Measurements from ENCODE around the gene SSH2. TPM values are rescaled to one million over a fixed set of nuclear protein-coding genes. Genes with fewer than 3 reads are reported as not detected.

The SSH2 gene
- total and polyA plus RNA-seq, 2 of the 13 experiments (the other 11 are each of a cell fraction or from before 2014, with no cell fraction given): 6.0 to 6.4 TPM

GRCh38 chr17:29607557-29608195 is 322.4 kb downstream of the SSH2 start:
- Histone ChIP-seq H4K20me1 (ENCODE audit: insufficient read depth, low read length) (no peaks in the 10 kb centered on the region), H3K79me2 (ENCODE audit: insufficient read depth, low read length) (no peaks in the 10 kb centered on the region), H3K4me2 (ENCODE audit: low read depth, low read length) (no peak overlapping the region), H3K27me3 (ENCODE audit: control insufficient read depth in 1 of 2, insufficient read depth in 2 of 2, low read length in 2 of 2) (peaks cover 4 to 6% of the 10 kb centered on the region in 2 experiments; a peak in 2 of 5 replicates), H3K36me3 (replicated peaks in 1 of 2; ENCODE audit: control insufficient read depth in 1 of 2, insufficient read depth in 2 of 2, low read length in 2 of 2) (no peaks in the 10 kb centered on the region), H3K4me3 (replicated peaks in 1 of 3; ENCODE audit: insufficient read depth in 1 of 3, low read depth in 2 of 3, low read length in 3 of 3) (no peak overlapping the region), H3K9me3 (ENCODE audit: low read length) (no peaks in the 10 kb centered on the region), H3K9ac (ENCODE audit: insufficient read depth, low read depth, low read length) (no peak overlapping the region), H2AFZ (ENCODE audit: low read length) (no peak overlapping the region), H3K4me1 (ENCODE audit: insufficient read depth, low read length) (0 out of 2 replicates have a peak, but pooled peaks cover 7% of the 10 kb centered on the region), H3K27ac (ENCODE audit: extremely low read length, insufficient read depth, low read length) (no peak overlapping the region)
- intact Hi-C loops (cut with micrococcal nuclease; ENCODE audit: unreplicated experiment) (no loop called here), in situ Hi-C loops (cut with HindIII; ENCODE audit: extremely low pct_ligation_motif_present, low pct_unique_long_range_greater_than_20kb) (no loop called here)
- BruUV-seq (replicated peaks): no TSS peak
- whole genome bisulfite sequencing (ENCODE audit: low lambda C conversion rate): 62% methylated on average over 18 of the region's 29 CpGs
- TF ChIP-seq, protein P1, sequence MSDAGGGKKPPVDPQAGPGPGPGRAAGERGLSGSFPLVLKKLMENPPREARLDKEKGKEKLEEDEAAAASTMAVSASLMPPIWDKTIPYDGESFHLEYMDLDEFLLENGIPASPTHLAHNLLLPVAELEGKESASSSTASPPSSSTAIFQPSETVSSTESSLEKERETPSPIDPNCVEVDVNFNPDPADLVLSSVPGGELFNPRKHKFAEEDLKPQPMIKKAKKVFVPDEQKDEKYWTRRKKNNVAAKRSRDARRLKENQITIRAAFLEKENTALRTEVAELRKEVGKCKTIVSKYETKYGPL (CRISPR knock-in tag; IDR thresholded peaks at IDR 0.05): no peak
- TF ChIP-seq, protein P2, sequence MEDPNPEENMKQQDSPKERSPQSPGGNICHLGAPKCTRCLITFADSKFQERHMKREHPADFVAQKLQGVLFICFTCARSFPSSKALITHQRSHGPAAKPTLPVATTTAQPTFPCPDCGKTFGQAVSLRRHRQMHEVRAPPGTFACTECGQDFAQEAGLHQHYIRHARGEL (CRISPR knock-in tag; IDR thresholded peaks at IDR 0.05): no peak
- no peak for TF ChIP-seq ZNF800 (CRISPR knock-in tag; IDR thresholded peaks at IDR 0.05)
- no peak for TF ChIP-seq ZNF121 (CRISPR knock-in tag; IDR thresholded peaks at IDR 0.05)
- no peak for TF ChIP-seq ZFY (CRISPR knock-in tag; IDR thresholded peaks at IDR 0.05)
- TF ChIP-seq ZNF607 (CRISPR knock-in tag; IDR thresholded peaks at IDR 0.05; ENCODE audit: borderline replicate concordance): no peak
- no peak for TF ChIP-seq ZNF709 (CRISPR knock-in tag; IDR thresholded peaks at IDR 0.05)
- no peak for TF ChIP-seq PRPF4 (IDR thresholded peaks at IDR 0.05; ENCODE audit: low read depth, low read length, poor library complexity, severe bottlenecking)
- CTCF ChIA-PET (ENCODE audit: low intra/inter-chr PET ratio, low total read pairs): no interaction called here
- DNase-seq (ENCODE audit: low spot score) (no peak), ATAC-seq (no peak), FAIRE-seq (no peak)
- POLR2A ChIA-PET: no interaction called here

Measured in HepG2 (cell line).